Urinary bladder (tissue), 4 donors: ENCODE data around the gene MDM4. TPM values are rescaled to one million over a fixed set of nuclear protein-coding genes. Genes with fewer than 3 reads are reported as not detected.
"Not testable (repeated sequence)": the region's sequence is repeated elsewhere in the genome, so short reads cannot be mapped to it uniquely, and the experiment has no call there.

Experiments
- DNase-seq: peaks from one replicate; pipeline ENCODE4 v3.0.0-alpha.2; 2015; ENCODE audit errors: extremely low spot score
- H3K27ac ChIP-seq: one replicate; pipeline ENCODE4 v1.5.1; 2013; ENCODE audit warnings: low read depth, mild to moderate bottlenecking, moderate library complexity
- H3K36me3 ChIP-seq: one replicate; pipeline ENCODE4 v1.6.1; 2013; ENCODE audit warnings: mild to moderate bottlenecking, moderate library complexity; ENCODE audit not compliant: insufficient read depth
- H3K4me1 ChIP-seq: one replicate; pipeline ENCODE4 v1.6.1; 2013; ENCODE audit warnings: mild to moderate bottlenecking, moderate library complexity; ENCODE audit not compliant: insufficient read depth
- H3K4me3 ChIP-seq: one replicate; pipeline ENCODE4 v1.5.1; 2013; ENCODE audit warnings: low read depth, low read length
- WGBS: extraction: QIAGEN DNeasy Blood & Tissue Kit; methylation state at CpG from one replicate; pipeline ENCODE4 v1.1.7; 2013; 5-methylcytosine and 5-hydroxymethylcytosine counted together
- polyA plus RNA-seq: library from polyadenylated mRNA; stranded (reverse); fragments of 200-250 nt; gene quantifications from one replicate; pipeline ENCODE4 v1.2.3, GENCODE V29; 2013
- total RNA-seq: library from RNA; depleted of rRNA; stranded (reverse); fragments of >200 nt; gene quantifications from one replicate; pipeline ENCODE4 v1.2.3, GENCODE V29; 2014
- donor health status: healthy with polysubstance abuse.
- donor health status: healthy.

The MDM4 gene
- total and polyA plus RNA-seq, 2 donors = 4.4 to 148 TPM

- Histone ChIP-seq H3K36me3 (no peaks in the 10 kb centered on the region), H3K4me3 (no peak overlapping the region), H3K4me1 (no peaks in the 10 kb centered on the region), H3K27ac (no peak overlapping the region)
- 89% methylated on average over 6 of the region's 6 CpGs for WGBS
- DNase-seq = no peak
Measured at GRCh38 chr1:204566583-204566955, 50.4 kb downstream of the MDM4 start.

GRCh38 chr1:204567071-204567470 lies 50.9 kb downstream of the MDM4 start:
- no peaks in the 10 kb centered on the region for H3K36me3 ChIP-seq
- H3K4me3 ChIP-seq = no peak overlapping the region
- WGBS = 87% methylated on average over 5 of the region's 5 CpGs
- DNase-seq = no peak
- no peak overlapping the region for H3K27ac ChIP-seq
- no peaks in the 10 kb centered on the region for H3K4me1 ChIP-seq

- WGBS = 76% methylated on average over 9 of the region's 9 CpGs
- no peak for DNase-seq
- H3K4me1 ChIP-seq = no peaks in the 10 kb centered on the region
- no peak overlapping the region for H3K4me3 ChIP-seq
- no peak overlapping the region for H3K27ac ChIP-seq
- H3K36me3 ChIP-seq = no peaks in the 10 kb centered on the region
Measured at GRCh38 chr1:204568576-204569315, 52.5 kb downstream of the MDM4 start.

- DNase-seq = no peak
- 79% methylated on average over 5 of the region's 5 CpGs for WGBS
- no peak overlapping the region for H3K4me3 ChIP-seq
Measured at GRCh38 chr1:204569478-204569877, 53.3 kb downstream of the MDM4 start.

GRCh38 chr1:204570021-204570420 lies 53.8 kb downstream of the MDM4 start:
- not testable (repeated sequence) for H3K4me1 ChIP-seq, H3K36me3 ChIP-seq, DNase-seq, H3K27ac ChIP-seq, H3K4me3 ChIP-seq
- WGBS = 28% methylated on average over 3 of the region's 3 CpGs

More at GRCh38 chr1:204569478-204569877, 53.3 kb downstream of the MDM4 start:
- H3K27ac ChIP-seq = no peak overlapping the region
- no peaks in the 10 kb centered on the region for H3K36me3 ChIP-seq
- H3K4me1 ChIP-seq = no peaks in the 10 kb centered on the region

GRCh38 chr1:204571128-204571527 lies 54.9 kb downstream of the MDM4 start:
- H3K4me1 ChIP-seq = no peaks in the 10 kb centered on the region
- 97% methylated on average over 2 of the region's 2 CpGs for WGBS

GRCh38 chr1:204571631-204572030 lies 55.4 kb downstream of the MDM4 start:
- no peak for DNase-seq
- Histone ChIP-seq H3K4me1 (no peaks in the 10 kb centered on the region), H3K27ac (no peak overlapping the region), H3K36me3 (no peaks in the 10 kb centered on the region), H3K4me3 (no peak overlapping the region)
- WGBS = 93% methylated on average over 4 of the region's 4 CpGs

More at GRCh38 chr1:204571128-204571527, 54.9 kb downstream of the MDM4 start:
- H3K27ac ChIP-seq = no peak overlapping the region
- no peaks in the 10 kb centered on the region for H3K36me3 ChIP-seq
- no peak overlapping the region for H3K4me3 ChIP-seq
- no peak for DNase-seq

- no peak overlapping the region for H3K27ac ChIP-seq
- H3K4me1 ChIP-seq = no peaks in the 10 kb centered on the region
- DNase-seq = no peak
- no peaks in the 10 kb centered on the region for H3K36me3 ChIP-seq
- WGBS = 85% methylated on average over 8 of the region's 8 CpGs
- no peak overlapping the region for H3K4me3 ChIP-seq
Measured at GRCh38 chr1:204572923-204573922, 57.0 kb downstream of the MDM4 start.

GRCh38 chr1:204574016-204574864 lies 58.0 kb downstream of the MDM4 start:
- no peaks in the 10 kb centered on the region for H3K4me1 ChIP-seq
- DNase-seq = no peak
- no peak overlapping the region for H3K4me3 ChIP-seq
- no peak overlapping the region for H3K27ac ChIP-seq
- no peaks in the 10 kb centered on the region for H3K36me3 ChIP-seq
- WGBS = 59% methylated on average over 8 of the region's 8 CpGs

- no peak for DNase-seq
- Histone ChIP-seq H3K27ac (no peak overlapping the region), H3K4me1 (no peaks in the 10 kb centered on the region), H3K36me3 (no peaks in the 10 kb centered on the region), H3K4me3 (no peak overlapping the region)
- WGBS = 51% methylated on average over 3 of the region's 3 CpGs
Measured at GRCh38 chr1:204574865-204575163, 58.6 kb downstream of the MDM4 start.

- WGBS = 88% methylated on average over 13 of the region's 13 CpGs
- H3K27ac ChIP-seq = no peak overlapping the region
- no peaks in the 10 kb centered on the region for H3K4me1 ChIP-seq
- no peak overlapping the region for H3K4me3 ChIP-seq
- DNase-seq = no peak
- no peaks in the 10 kb centered on the region for H3K36me3 ChIP-seq
Measured at GRCh38 chr1:204575221-204576190, 59.3 kb downstream of the MDM4 start.

GRCh38 chr1:204576422-204576821 lies 60.2 kb downstream of the MDM4 start:
- Histone ChIP-seq H3K4me1 (no peaks in the 10 kb centered on the region), H3K27ac (no peak overlapping the region), H3K4me3 (no peak overlapping the region), H3K36me3 (no peaks in the 10 kb centered on the region)
- no peak for DNase-seq
- WGBS = 90% methylated on average over 8 of the region's 8 CpGs
